Fibroblast of skin of right quadriceps (primary cell): Measurements from ENCODE around the gene SHROOM3.

Experiments
- DNase-seq: peaks from one replicate; pipeline ENCODE4 v3.0.0-alpha.2; 2013

The SHROOM3 gene

GRCh38 chr4:76673362-76673761 is 238.3 kb downstream of the SHROOM3 start:
- DNase-seq, result no peak

GRCh38 chr4:76674983-76675382 is 240.0 kb downstream of the SHROOM3 start:
- DNase-seq, result no peak

- no peak for DNase-seq
Measured at GRCh38 chr4:76677571-76678326, 242.7 kb downstream of the SHROOM3 start.

- DNase-seq, result no peak
Measured at GRCh38 chr4:76679691-76680090, 244.7 kb downstream of the SHROOM3 start.

GRCh38 chr4:76680952-76681351 is 245.9 kb downstream of the SHROOM3 start:
- DNase-seq, result no peak

- DNase-seq, result no peak
Measured at GRCh38 chr4:76681996-76682395, 247.0 kb downstream of the SHROOM3 start.

- no peak for DNase-seq
Measured at GRCh38 chr4:76683144-76683543, 248.1 kb downstream of the SHROOM3 start.

GRCh38 chr4:76687746-76688448 is 252.9 kb downstream of the SHROOM3 start:
- no peak for DNase-seq

GRCh38 chr4:76688619-76689144 is 253.7 kb downstream of the SHROOM3 start:
- no peak for DNase-seq

GRCh38 chr4:76689145-76689817 is 254.3 kb downstream of the SHROOM3 start:
- peak; percentile 24 for DNase-seq

- peak; percentile 63 for DNase-seq
Measured at GRCh38 chr4:76690011-76690905, 255.2 kb downstream of the SHROOM3 start.

GRCh38 chr4:76690906-76691275 is 255.9 kb downstream of the SHROOM3 start:
- peak; percentile 20 for DNase-seq

GRCh38 chr4:76691807-76692582 is 257.0 kb downstream of the SHROOM3 start:
- DNase-seq, result no peak

- no peak for DNase-seq
Measured at GRCh38 chr4:76692761-76693160, 257.7 kb downstream of the SHROOM3 start.

- DNase-seq, result no peak
Measured at GRCh38 chr4:76694056-76694455, 259.0 kb downstream of the SHROOM3 start.

- peak; percentile 62 for DNase-seq
Measured at GRCh38 chr4:76696109-76696508, 261.1 kb downstream of the SHROOM3 start.

- no peak for DNase-seq
Measured at GRCh38 chr4:76697129-76697803, 262.2 kb downstream of the SHROOM3 start.

- no peak for DNase-seq
Measured at GRCh38 chr4:76698141-76698540, 263.1 kb downstream of the SHROOM3 start.

GRCh38 chr4:76699751-76700310 is 264.8 kb downstream of the SHROOM3 start:
- peak; percentile 31 for DNase-seq

- no peak for DNase-seq
Measured at GRCh38 chr4:76702440-76703122, 267.6 kb downstream of the SHROOM3 start.
